GM12865 (cell line): Measurements from ENCODE around the gene COL8A2.
A peak's percentile ranks its signal among the peaks of the same experiment; 100 is the strongest.

Experiments
- DNase-seq: peaks from one replicate; pipeline ENCODE4 v3.0.0; 2010; ENCODE audit warnings: low read depth
- H3K4me3 ChIP-seq: 2 replicates; pipeline ENCODE4 v1.5.1; 2011; ENCODE audit warnings: mild to moderate bottlenecking, low read depth, low read length, control low read depth
- TF ChIP-seq, protein P1 (sequence below): IDR thresholded peaks from 2 replicates; pipeline ENCODE4 v1.5.1; 2011; ENCODE audit warnings: low read length, control low read depth, low read depth, inconsistent platforms; ENCODE audit not compliant: insufficient read depth; ENCODE audit errors: missing control alignments

Gene COL8A2

DNA sequence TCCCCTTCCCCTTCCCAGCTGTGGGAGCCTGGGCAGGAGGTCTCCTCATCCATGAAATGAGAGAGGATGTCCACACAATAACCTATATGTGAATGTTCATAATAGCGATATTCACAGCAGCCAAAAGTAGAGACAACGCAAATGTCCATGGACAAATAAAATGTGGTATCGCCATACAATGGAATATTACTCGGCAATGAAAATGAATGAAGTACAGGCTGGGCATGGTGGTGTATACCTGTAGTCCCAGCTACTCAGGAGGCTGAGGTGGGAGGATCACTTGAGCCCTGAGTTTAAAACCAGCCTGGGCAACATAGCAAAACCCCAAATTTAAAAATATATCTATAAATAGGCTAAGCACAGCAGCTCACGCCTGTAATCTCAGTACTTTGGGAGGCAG lies 23.5 kb downstream of the COL8A2 start:
- H3K4me3 ChIP-seq = no peak overlapping the region
- TF ChIP-seq, protein P1, sequence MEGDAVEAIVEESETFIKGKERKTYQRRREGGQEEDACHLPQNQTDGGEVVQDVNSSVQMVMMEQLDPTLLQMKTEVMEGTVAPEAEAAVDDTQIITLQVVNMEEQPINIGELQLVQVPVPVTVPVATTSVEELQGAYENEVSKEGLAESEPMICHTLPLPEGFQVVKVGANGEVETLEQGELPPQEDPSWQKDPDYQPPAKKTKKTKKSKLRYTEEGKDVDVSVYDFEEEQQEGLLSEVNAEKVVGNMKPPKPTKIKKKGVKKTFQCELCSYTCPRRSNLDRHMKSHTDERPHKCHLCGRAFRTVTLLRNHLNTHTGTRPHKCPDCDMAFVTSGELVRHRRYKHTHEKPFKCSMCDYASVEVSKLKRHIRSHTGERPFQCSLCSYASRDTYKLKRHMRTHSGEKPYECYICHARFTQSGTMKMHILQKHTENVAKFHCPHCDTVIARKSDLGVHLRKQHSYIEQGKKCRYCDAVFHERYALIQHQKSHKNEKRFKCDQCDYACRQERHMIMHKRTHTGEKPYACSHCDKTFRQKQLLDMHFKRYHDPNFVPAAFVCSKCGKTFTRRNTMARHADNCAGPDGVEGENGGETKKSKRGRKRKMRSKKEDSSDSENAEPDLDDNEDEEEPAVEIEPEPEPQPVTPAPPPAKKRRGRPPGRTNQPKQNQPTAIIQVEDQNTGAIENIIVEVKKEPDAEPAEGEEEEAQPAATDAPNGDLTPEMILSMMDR = no peak
- DNase-seq = no peak

DNA sequence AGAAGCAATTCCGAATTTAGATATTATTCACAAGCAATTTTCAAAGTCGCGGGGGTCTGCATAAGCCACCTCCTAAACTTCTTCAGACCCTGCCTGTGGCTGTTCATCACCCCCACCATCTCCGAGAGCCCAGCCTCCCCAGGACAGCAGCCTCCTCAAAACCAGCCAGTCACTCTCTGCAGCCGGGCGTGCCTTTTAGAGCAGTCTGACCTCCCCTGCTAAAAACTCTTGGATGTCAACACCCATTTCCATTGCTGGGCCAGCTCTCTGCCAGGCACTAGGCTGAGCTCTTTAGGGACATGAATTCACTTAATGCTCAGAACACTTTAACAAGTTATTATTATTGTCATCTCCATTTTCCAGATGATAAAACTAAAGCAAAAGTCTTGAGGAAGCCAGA lies 24.6 kb downstream of the COL8A2 start:
- DNase-seq = no peak
- no peak overlapping the region for H3K4me3 ChIP-seq
- TF ChIP-seq, protein P1 = no peak

DNA sequence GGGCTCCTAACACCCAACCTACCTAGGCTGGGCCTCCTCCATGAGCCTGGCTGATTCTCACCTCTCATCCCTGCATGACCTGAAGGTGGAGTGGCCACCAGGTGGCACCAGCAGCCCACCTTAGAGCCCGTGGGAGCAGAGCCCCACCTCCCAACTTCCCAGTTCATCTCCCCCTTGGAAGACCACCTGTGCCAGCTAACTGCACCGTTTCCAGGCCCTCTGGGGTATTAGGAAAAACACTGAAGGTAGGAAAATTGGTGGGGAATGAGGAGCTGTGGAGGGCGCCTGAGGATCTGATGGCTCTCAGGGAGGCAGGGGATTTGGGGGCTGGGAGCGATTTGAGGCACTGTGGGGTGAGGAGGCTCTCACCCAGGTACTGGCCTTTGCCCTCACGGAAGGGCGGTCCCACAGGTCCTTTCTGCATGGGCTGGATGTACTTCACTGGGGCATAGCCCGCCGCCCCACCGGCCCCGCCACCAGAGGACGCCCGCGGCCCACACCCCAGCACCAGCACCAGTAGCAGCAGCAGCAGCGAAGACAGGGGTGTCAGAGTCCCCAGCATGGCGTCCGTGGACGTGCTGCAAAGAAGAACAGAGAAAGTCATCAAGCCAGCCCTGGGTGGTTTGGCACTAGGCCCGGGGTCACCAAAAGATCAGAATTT lies 25.2 kb downstream of the COL8A2 start:
- no peak overlapping the region for H3K4me3 ChIP-seq
- TF ChIP-seq, protein P1 = peak; percentile 86
- DNase-seq = peak; percentile 79

DNA sequence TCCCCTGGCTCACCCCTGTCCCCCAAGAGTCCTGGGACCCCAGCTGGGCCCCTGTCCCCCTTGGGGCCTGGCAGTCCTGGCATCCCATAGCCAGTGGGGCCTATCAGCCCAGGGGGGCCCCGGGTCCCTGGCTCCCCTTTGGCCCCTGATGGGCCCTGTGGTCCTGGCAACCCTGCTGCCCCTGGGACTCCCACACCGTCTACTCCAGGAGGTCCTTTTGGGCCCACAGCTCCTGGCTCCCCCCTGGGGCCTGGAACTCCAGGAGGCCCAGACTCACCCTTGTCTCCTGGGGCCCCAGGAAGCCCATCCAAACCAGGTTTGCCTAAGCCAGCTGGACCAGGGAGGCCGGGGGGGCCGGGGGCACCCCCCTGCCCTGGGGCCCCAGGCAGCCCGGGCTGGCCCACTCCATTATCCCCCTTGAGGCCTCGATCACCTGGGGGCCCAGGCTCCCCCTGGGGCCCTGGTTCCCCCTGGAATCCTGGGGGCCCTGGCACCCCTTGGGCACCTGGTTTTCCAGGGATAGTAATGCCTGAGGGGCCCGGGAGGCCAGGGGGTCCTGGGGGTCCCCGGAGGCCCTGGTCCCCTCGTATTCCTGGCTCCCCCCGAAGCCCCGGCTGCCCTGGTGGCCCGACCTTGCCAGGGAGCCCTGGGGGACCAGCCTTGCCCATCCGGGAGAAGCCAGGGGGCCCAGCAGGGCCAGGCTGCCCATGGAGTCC lies 26.2 kb downstream of the COL8A2 start:
- TF ChIP-seq, protein P1 = no peak
- no peak for DNase-seq
- no peak overlapping the region for H3K4me3 ChIP-seq

DNA sequence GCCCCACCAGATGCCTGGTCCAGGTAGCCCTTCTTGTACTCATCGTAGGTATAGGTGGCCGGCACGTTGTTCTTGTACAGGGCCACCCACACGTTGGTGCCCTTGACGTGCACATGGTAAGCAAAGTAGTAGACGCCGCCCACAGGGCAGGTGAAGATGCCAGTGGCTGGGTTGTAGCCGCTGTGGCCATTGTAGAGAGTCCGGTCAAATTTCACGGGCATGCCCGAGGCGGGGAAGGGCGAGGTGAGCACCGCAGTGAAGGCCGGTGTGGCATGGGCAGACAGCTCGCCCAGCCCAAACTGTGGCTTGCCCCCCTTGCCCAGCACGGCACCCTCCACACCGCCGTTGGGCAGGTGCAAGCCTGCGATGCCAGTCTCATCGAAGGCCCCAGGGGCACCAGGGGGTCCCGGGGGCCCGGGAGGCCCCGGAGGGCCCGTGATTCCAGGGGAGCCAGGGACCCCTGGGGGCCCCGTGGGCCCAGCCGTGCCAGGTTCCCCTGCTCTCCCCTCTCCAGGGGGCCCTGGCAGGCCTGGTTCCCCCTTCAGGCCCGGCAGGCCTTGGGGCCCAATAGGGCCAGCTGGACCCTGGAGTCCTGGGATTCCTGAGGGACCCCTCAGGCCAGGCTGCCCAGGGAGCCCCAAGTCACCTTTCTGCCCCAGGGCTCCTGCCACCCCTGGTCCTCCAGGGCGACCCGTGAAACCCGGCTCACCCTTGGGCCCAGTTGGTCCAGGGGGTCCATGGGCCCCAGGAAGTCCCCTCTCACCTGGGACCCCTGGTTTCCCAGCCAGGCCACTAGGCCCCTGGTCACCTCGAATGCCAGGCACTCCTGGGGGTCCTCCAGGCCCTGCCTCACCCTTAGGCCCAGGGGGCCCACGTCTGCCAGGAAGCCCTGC lies 27.1 kb downstream of the COL8A2 start:
- TF ChIP-seq, protein P1 = no peak
- H3K4me3 ChIP-seq = no peak overlapping the region
- no peak for DNase-seq

DNA sequence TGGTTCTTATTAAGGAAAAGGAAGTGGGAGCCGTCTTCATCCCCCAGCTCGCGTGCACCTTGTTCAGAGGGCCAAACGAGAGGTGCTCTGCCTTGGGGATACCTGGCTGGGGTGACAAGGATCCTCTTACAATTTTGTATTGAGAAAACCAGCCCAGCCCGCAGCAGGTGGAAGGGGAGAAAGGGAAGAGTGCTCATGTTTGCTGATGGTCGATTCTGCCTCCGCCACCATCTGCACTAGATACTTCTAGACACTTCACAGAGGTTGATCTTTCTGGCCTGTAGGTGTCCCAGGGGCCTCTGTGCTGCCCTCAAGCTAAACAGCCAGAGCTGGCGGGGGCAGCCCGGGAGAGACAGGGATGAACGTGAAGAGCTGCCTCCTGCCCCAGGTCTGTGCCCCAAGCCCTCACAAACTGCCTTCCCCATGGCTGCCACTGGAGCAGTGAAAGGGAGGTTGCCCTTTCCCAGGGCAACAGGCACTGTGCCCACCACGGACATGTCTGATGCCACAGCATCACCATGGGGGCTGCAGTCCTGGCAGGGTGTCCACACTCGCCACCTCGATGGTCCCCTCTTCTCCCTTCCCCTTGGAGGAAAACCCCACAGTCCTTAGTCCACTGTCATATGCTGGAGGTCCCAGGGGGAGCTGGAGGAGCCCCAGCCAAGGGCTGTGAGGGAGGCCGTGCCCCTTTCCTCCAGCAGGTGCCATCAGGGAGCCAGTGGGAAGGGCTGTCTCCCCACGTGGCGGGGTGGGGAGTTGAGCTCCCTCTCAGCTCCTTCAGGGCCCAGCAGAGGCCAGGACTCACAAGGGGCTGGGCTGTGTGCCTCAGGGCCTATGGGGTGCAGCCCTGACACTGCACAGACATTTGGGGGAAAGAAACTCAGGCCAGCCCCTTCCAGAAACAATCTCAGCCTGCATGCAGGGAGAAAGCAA lies 28.3 kb downstream of the COL8A2 start:
- TF ChIP-seq, protein P1 = peak; percentile 8
- H3K4me3 ChIP-seq = no peak overlapping the region
- no peak for DNase-seq
